Measurements from ENCODE around the gene RDH12. TPM values are rescaled to one million over a fixed set of nuclear protein-coding genes. Genes with fewer than 3 reads are reported as not detected.

The RDH12 gene
- 0.03 to 0.09 TPM in 2 of 5 replicates, not detected in the others for total RNA-seq (2022; extraction: Qiagen RNA extraction)

GRCh38 chr14:67701492-67701891, at the start of gene RDH12:
Gene RDH12 (plus strand): TSS chr14:67701886. CDS start chr14:67722643, 20,757 bp downstream.

DNA sequence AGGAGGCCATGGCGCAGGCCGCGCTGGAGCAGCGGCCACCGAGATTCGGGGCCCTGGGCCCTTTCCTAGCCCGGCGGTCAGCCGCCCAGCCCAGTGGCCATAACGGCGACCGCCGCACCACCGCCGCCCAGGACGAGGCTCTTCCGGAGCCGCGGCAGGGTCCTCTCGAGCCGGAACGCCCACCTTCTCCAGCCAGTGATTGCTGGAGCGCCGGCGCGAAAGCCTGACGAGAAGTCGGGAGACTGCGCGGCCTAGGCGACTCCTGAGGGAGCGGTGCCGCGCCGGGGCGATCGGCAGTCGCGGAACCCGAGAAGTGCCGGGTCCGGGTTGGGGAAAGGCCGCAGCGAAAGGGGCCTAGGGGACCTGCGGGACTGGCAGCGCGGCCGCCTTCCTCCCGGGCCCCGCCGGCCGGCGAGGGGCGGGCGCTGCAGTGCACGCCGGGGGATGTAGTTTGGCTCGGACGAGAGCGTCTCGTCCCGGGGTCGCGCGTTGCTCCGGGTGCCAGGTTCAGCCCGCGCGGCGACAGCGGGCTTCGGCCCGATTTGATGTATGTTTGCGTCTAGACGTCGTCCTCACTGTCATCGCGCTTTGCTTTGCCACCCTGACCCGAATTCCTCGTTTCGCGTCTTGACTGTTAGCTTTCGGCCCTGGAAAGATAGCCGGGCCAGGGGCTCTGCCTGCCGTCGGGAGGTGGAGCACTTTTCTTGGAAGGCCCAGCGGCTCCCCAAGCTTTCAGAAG, 27.0 kb upstream of the RDH12 start, which contains the start of gene VTI1B:
Gene VTI1B, minus strand, starts transcription at position 153 of the 739 bp plus-strand sequence. Its CDS starts 143 bp downstream, at position 10.

GRCh38 chr14:67695394-67695949, 6.2 kb upstream of the RDH12 start, which contains the start of gene RDH11:
Gene RDH11 (minus strand): TSS chr14:67695764. CDS start chr14:67695703, 61 bp downstream.

Other genes with a start within 250 kb of the RDH12 start
- 0.11 to 0.21 TPM (median 0.16 TPM) in 5 replicates for gene TMEM229B, start 213.2 kb upstream of the RDH12 start, total RNA-seq (2022; extraction: Qiagen RNA extraction)
- gene PLEKHH1, start 168.6 kb upstream of the RDH12 start, total RNA-seq (2022; extraction: Qiagen RNA extraction) = 3.5 to 5.1 TPM (median 4.2 TPM) in 5 replicates
- gene PIGH, start 101.6 kb upstream of the RDH12 start, total RNA-seq (2022; extraction: Qiagen RNA extraction) = 18.4 to 21.9 TPM (median 20.7 TPM) in 5 replicates
- 1.3 to 1.9 TPM (median 1.8 TPM) in 5 replicates for gene ARG2, start 82.0 kb upstream of the RDH12 start, total RNA-seq (2022; extraction: Qiagen RNA extraction)
- 75.5 to 97.4 TPM (median 90.6 TPM) in 5 replicates for gene VTI1B, start 27.3 kb upstream of the RDH12 start, total RNA-seq (2022; extraction: Qiagen RNA extraction)
- gene RDH11, start 6.1 kb upstream of the RDH12 start, total RNA-seq (2022; extraction: Qiagen RNA extraction) = 60.2 to 63.0 TPM (median 60.9 TPM) in 5 replicates
- 5.4 to 6.3 TPM (median 5.7 TPM) in 5 replicates for gene ZFYVE26, start 114.7 kb downstream of the RDH12 start, total RNA-seq (2022; extraction: Qiagen RNA extraction)
- 4.1 to 7.5 TPM (median 4.4 TPM) in 5 replicates for gene RAD51B, start 117.9 kb downstream of the RDH12 start, total RNA-seq (2022; extraction: Qiagen RNA extraction)